Measurements from ENCODE around the gene APOBEC3A.
"Not testable (repeated sequence)": the region's sequence is repeated elsewhere in the genome, so short reads cannot be mapped to it uniquely, and the experiment has no call there.

Gene APOBEC3A

DNA sequence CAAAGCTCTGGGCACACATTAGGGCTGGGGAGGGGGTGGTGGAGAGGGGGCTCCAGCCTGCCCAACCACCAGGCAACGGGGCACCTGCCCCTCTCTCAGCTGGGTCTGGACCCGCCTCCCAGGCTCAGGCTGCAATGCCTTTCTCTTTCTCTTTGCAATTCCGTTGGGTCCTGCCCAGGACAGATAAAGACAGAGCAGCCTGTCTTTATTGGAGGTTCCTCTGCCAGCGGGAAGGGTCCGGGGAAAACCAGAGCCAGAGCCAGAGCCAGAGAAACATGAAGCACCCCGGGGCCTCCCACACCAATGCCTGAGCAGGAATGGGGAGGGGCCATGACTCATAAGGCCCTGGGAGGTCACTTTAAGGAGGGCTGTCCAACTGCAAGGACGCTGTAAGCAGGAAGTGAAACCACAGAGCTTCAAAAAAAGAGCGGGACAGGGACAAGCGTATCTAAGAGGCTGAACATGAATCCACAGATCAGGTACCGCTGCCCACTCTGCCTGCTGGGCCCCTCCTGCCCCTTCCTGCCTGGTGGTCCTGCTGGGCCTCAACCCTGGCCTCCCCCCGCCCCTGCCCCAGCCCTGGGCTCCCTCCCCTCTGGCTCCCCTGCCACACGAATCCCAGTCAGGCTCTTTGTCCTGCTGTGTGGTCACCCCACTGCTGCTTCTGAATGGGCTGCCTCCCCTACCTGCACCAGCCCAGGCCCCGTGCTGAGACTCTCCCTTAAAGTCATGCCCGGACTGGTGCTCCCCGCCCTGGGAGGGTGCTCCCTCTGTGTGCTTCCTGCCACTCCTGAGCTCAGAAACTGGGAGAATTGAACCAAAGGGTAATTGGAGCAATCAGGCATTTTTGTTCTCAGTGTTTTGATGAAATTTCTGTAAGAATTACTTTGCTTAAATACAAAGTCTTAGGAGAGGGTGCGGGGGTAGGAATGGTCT is 24.9 kb downstream of the APOBEC3A start, which contains the start of gene APOBEC3B:
TSS of gene APOBEC3B (plus strand) at position 356 of the 936 bp plus-strand sequence. CDS start at position 463, 107 bp downstream.
- peak; percentile 50 for DNase-seq

GRCh38 chr22:38984224-38984623 is 26.8 kb downstream of the APOBEC3A start:
- DNase-seq = no peak

DNA sequence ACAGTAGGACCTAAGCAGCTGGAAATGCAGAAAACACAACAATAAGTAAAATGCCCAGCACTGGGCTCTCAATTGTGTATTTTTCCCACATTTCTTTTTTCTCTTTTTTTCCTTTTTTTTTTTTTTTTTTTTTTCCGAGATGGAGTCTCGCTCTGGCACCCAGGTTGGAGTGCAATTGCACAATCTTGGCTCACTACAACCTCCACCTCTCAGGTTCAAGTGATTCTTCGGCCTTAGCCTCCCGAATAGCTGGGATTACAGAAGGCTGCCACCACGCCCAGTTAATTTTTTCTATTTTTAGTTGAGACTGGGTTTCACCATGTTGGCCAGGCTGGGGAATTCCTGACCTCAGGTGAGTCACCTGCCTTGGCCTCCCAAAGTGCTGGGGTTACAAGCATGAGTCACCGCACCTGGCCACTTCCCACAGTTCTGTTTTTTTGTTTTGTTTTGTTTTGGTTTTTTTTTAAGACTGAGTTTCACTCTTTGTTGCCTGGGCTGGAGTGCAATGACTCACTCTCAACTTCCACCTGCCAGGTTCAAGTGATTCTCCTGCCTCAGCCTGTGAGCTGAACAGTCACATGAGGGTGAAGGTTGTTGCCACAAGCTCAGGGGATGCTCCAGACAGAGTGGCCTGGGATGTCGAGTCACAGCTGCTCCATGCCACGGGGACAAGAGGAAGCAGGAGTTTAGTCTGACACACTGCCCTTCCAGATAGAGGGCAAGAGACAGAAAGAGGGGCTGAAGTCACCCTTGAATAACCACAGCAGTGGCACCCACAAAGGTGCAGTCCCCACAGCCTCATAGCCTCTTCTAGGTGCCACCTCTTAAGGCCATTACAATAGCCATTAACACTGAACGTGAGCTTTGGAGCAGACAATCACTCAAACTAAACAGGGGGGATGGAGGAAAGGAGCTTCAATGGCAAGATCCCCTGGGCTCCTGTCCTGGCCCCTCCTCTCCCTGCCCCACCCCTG is 27.7 kb downstream of the APOBEC3A start:
- DNase-seq = peak; percentile 72

DNA sequence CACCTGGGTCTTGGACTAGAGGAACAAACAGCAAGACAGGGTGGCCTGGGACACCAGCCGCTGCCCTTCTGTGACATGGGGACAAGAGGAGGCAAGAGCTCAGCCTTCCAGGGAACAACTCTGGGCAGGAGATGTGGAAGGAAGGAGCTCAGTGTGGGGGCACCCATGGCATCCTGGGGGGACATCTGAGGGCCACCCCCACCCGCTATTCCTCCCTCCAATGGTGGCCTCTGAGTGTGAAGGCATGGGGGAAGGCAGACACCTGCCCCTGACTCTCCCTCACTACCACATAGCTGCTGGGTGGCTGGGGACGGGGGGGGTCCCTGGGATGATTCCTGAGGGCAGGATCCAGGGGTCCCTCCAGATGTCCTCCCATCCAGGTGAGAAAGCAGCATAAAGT is 29.2 kb downstream of the APOBEC3A start:
- DNase-seq = no peak

GRCh38 chr22:38987171-38987895 is 29.9 kb downstream of the APOBEC3A start:
- DNase-seq = no peak

DNA sequence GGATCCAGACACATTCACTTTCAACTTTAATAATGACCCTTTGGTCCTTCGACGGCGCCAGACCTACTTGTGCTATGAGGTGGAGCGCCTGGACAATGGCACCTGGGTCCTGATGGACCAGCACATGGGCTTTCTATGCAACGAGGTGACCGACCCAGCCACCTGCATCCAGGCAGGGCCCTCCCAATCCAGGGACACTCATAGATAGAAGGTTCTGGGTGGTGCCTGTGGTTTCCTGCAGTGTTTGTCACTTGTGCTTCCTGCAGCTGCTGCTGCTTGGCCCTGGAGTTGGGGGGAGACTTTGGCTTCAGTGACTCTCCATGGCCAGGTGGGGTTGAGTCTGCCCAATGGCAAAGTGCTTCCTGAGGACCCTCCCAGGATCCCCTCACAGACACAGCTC is 32.1 kb downstream of the APOBEC3A start:
- no peak for DNase-seq

DNA sequence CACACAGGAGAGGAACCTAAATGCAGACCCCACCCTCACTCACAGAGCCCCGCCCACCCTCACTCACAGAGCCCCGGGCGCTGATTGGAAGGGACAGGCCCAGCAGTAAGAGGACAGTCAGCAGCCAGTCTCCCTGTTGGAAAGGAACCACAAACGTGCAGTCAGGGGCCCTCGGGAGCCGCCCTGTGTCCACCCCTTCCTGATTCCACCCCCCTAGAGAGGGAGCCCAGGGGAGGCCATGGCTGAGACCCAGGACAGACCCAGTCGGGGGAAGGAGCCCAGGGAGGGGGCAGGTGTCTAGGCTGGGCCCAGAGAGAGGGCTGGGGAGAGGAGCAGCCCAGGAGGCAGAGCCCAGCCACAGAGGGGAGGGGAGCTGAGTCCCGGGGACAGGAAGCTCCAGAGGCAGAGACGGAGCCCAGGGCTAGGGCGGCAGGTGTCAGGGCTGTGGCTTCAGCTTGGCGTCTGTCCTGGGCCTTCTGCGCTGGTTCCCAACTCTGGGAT is 35.5 kb downstream of the APOBEC3A start:
- DNase-seq = not testable (repeated sequence)

DNA sequence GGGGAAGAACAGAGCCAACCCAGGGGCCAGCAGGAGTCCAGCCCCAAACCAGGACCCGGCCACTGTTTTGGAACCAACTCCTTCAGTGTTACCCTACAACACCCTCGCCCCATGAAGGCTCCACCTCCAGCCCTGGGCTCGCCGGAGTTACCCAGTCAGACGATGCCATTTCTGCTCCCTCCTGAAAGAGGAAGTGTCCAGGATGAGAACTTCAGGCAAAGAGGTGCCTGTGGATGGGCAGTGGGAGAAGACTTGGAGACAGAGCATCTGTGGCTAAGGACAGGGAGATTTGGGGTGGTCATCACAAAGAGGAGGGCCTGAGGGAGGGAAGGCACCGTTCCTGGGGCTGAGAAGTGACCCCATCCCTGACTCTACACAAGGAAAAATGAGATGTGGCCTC is 38.7 kb downstream of the APOBEC3A start:
- no peak for DNase-seq

GRCh38 chr22:38997518-38997917 is 40.1 kb downstream of the APOBEC3A start:
- DNase-seq = no peak

DNA sequence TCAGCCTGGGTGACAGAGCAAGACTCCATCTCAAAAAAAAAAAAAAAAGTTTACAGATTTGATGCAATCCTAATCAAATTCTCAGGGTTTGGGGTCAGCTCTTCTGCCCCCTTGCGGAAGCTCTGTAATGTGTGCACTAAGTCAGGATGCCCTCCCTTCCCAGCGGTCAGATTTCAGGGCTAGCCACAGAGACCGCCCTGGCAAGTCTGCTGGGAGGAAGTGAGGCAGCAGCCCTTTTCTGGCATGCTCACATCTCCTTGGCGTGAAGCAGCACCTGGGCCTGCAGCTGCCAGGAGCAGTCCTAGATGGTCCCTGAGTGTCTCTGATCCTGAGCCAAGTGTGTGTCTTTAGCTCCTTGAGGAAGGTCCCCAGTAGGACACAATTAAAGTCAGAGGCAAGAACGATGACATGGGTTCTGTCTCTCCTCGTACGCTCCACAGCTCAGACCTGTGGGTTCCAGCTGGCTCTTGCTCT is 45.8 kb downstream of the APOBEC3A start:
- DNase-seq = peak; percentile 54

DNA sequence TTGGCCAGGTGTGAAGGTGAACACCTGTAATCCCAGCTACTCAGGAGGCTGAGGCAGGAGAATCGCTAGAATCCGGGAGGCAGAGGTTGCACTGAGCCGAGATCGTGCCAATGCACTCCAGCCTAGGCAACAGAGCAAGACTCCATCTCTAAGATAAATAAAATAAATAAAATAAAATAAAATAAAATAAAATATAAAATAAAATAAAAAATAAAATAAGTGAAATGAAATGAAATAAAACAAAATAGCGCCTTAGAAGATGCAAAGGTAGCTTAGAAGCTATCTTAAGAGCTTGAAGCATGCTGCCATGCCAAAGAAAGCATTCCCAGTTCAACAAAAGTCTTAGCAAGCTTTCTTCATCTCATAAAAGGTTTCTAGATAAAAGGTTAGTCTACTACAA is 49.8 kb downstream of the APOBEC3A start:
- DNase-seq = no peak

DNA sequence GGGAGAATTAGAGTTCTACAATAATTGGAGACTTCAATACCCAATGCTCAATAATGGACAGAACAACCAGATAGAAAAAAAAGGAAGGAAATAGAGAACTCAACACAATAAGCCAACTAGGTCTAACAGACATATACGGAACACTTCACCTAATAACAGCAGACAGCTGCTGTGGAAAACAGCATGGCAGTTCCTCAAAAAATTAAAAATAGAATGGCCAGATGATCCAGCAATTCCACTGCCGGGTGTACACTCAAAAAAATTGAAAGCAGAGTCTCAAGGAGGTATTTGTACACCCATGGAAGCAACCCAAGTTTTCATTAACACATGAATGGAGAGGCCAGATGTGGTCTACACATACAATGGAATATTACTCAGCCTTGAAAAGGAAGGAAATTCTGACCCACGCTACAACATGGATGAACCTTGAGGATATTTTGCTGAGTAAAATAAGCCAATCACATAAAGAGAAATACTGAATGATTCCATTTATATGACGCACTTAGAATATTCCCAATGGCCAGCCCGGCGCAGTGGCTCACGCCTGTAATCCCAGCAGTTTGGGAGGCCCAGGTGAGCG is 51.0 kb downstream of the APOBEC3A start:
- DNase-seq = not testable (repeated sequence)

DNA sequence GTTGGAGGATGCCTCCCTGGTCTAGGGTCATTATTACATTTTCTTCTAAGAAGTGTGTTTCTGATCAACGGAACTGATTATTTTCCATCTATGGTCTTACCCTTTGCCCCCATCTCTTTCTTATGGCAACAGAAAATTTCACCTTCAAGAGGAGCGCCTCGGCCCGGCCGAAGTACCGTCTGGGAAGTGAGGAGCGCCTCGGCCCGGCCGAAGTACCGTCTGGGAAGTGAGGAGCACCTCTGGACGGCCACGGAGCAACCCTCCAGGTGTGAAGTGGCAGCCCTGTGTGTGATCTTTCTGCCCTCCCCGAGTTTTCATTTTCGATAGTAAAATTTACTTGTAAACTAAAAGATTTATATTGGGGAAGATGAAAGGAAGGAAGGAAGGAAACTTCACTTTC is 53.5 kb downstream of the APOBEC3A start:
- DNase-seq = no peak

Data from effector CD4-positive, alpha-beta T cell (primary cell).